Heart left ventricle (tissue), 16 donors: ENCODE results near the gene SPTBN1. TPM values are rescaled to one million over a fixed set of nuclear protein-coding genes. Genes with fewer than 3 reads are reported as not detected.

ENCODE experiments used
- ATAC-seq, 4 donors: fragments of 200-7000 bp; cut with Tn5 transposase; one replicate each; pipeline ENCODE4 v1.9.1; 2020 to 2022; ENCODE audit warnings: moderate library complexity in 4 of 4, mild to moderate bottlenecking in 3 of 4, moderate number of reproducible peaks in 1 of 4
- DNase-seq, 5 donors: peaks; one replicate each; pipeline ENCODE4 v3.0.0-alpha.2; 2020
- H3K27ac ChIP-seq, 12 donors: fragments of 200-600 bp; sonication (generic) in 4 of 12; one replicate each; pipeline versions ENCODE4 v1.5.0 to v1.8.0; 2016 to 2022; ENCODE audit warnings: mild to moderate bottlenecking in 2 of 12
- H3K27me3 ChIP-seq, 9 donors: fragments of 200-600 bp; sonication (generic) in 2 of 9; one replicate each; pipeline versions ENCODE4 v1.5.1 to v1.8.0; 2016 to 2022; ENCODE audit warnings: mild to moderate bottlenecking in 3 of 9
- H3K36me3 ChIP-seq, 9 donors: fragments of 200-600 bp; sonication (generic) in 2 of 9; one replicate each; pipeline versions ENCODE4 v1.5.0 to v1.8.0; 2018 to 2022; ENCODE audit warnings: mild to moderate bottlenecking in 2 of 9
- H3K4me1 ChIP-seq, 12 donors: fragments of 200-600 bp; sonication (generic) in 4 of 12; one replicate each; pipeline versions ENCODE4 v1.5.0 to v1.8.0; 2016 to 2022; ENCODE audit warnings: mild to moderate bottlenecking in 3 of 12
- H3K4me3 ChIP-seq, 12 donors: fragments of 200-600 bp; sonication (generic) in 4 of 12; one replicate each; pipeline versions ENCODE4 v1.5.0 to v1.8.0; 2017 to 2022; ENCODE audit warnings: mild to moderate bottlenecking in 9 of 12, moderate library complexity in 4 of 12
- H3K9me3 ChIP-seq, 12 donors: fragments of 200-600 bp; sonication (generic) in 4 of 12; one replicate each; pipeline versions ENCODE4 v1.5.0 to v1.8.0; 2016 to 2022; ENCODE audit warnings: mild to moderate bottlenecking in 1 of 12
- CTCF ChIP-seq, 12 donors: fragments of 200-600 bp; sonication (generic) in 4 of 12; IDR thresholded peaks; one replicate each; pipeline versions ENCODE4 v1.5.0 to v1.8.0; 2018 to 2022; ENCODE audit warnings: antibody characterized with exemption in 12 of 12, mild to moderate bottlenecking in 5 of 12
- POLR2A ChIP-seq, 2 donors: fragments of 450-650 bp; IDR thresholded peaks; one replicate each; pipeline ENCODE4 v1.6.1; 2017; ENCODE audit warnings: antibody characterized with exemption in 2 of 2, mild to moderate bottlenecking in 2 of 2, moderate library complexity in 2 of 2
- WGBS, 4 donors: extraction: QIAGEN DNeasy Blood & Tissue Kit in 2 of 4; methylation state at CpG; one replicate each; pipeline versions ENCODE4 v1.1.5 to v1.1.7; 2013 to 2018; 5-methylcytosine and 5-hydroxymethylcytosine counted together
- intact Hi-C, 10 donors: fragments of 100-400 bp; cut with DNase I; formaldehyde crosslinking; loops; one replicate each; pipeline versions ENCODE4 v1.11.1 to v1.14.2; 2022
- polyA plus RNA-seq, 2 donors: library from polyadenylated mRNA; stranded (reverse); fragments of 200-250 nt; gene quantifications; one replicate each; pipeline ENCODE4 v1.2.3, GENCODE V29; 2013
- total RNA-seq, 9 donors: library from RNA; depleted of rRNA in 2 of 9; stranded (reverse); fragments of >200 nt in 2 of 9; fragmentation: NEBNext Ultra II Directional in 3 of 9; extraction: Animal tissue kit (Norgen Biotek cat#: 25700) in 3 of 9; gene quantifications; one replicate each; pipeline versions ENCODE4 v1.1.0 to v1.2.4, GENCODE V29; 2016 to 2023
- donor health status: ischemic (EF 13 %, LVEDD 7.1; RV severe dilation, severe dysfunction).
- donor health status: healthy with polysubstance abuse.
- donor health status: DM: no; HTN: yes; CAD: no.
- donor health status: DM: no; HTN: no; CAD: no.
- donor health status: ischemic (EF 25% LVEDD 6.9; RV normal size, moderate dysfunction).
- donor health status: ischemic (EF 25% LVEDD 5.7; RV mildly dilated, moderate dysfunction).
- donor health status: healthy.
- donor health status: DM: yes; HTN: yes; CAD: no.
- donor health status: ischemic (EF 35%, LVEDD 5.7; RV mildly dilated, moderate dysfunction).
- donor health status: nonischemic (EF 11% LVEDD 7.7; RV severe dilation, severe dysfunction).
- donor health status: DM: yes; HTN: yes; CAD: no.
- donor health status: PGD.
- donor health status: ischemic (EF 29% LVEDD 5.4; RV normal size, mild dysfunction).
- donor health status: nonischemic (EF 23%, LVEDD 6.1; RV moderate dilation, normal function).

The SPTBN1 gene
- total and polyA plus RNA-seq, 11 donors = 124 to 659 (median 422) TPM

- 88 to 92% (median 90%) methylated on average over 4 of the region's 4 CpGs for WGBS, 4 donors
- Histone ChIP-seq H3K27me3 (no peaks in the 10 kb centered on the region), H3K4me3 (no peak overlapping the region), H3K27ac (peak overlapping the region in 10 of 12 donors; percentile 81 to 97 (median 91)), H3K4me1 (peaks cover 13 to 78% (median 48%) of the 10 kb centered on the region in 12 donors), H3K36me3 (peaks cover 0 to 52% (median 46%) of the 10 kb centered on the region in 9 donors), H3K9me3 (no peaks in the 10 kb centered on the region)
- intact Hi-C loops = no loop called here
- TF ChIP-seq POLR2A (IDR thresholded peaks at IDR 0.05) = no peak
- TF ChIP-seq CTCF (IDR thresholded peaks at IDR 0.05) = no peak
- ATAC-seq (no peak), DNase-seq (no peak)
Measured at GRCh38 chr2:54671875-54672589, 215.9 kb downstream of the SPTBN1 start.

- ATAC-seq = peak in 1 of 4 donors; percentile 7
- WGBS, 4 donors = 50 to 56% (median 54%) methylated on average over 12 of the region's 12 CpGs
- peak overlapping the region; percentile 81 to 97 (median 90) for H3K27ac ChIP-seq
Measured at GRCh38 chr2:54672590-54673456, 216.7 kb downstream of the SPTBN1 start.

GRCh38 chr2:54673501-54673998, 217.4 kb downstream of the SPTBN1 start:
- peaks cover 0 to 37% (median 31%) of the 10 kb centered on the region in 9 donors for H3K36me3 ChIP-seq
- 35 to 56% (median 45%) methylated on average over 15 to 16 of the region's 16 CpGs for WGBS, 4 donors
- H3K27me3 ChIP-seq = no peaks in the 10 kb centered on the region
- peaks cover 0 to 63% (median 39%) of the 10 kb centered on the region in 12 donors for H3K4me1 ChIP-seq
- intact Hi-C loops = no loop called here
- peak overlapping the region in 9 of 12 donors; percentile 3 to 38 (median 15) for H3K4me3 ChIP-seq
- no peaks in the 10 kb centered on the region for H3K9me3 ChIP-seq
- DNase-seq (peak; percentile 89 to 92 (median 90)), ATAC-seq (peak; percentile 79 to 89 (median 82))
- peak overlapping the region; percentile 81 to 97 (median 90) for H3K27ac ChIP-seq
- TF ChIP-seq POLR2A (IDR thresholded peaks at IDR 0.05) (no peak), CTCF (IDR thresholded peaks at IDR 0.05) (no peak)

More at GRCh38 chr2:54672590-54673456, 216.7 kb downstream of the SPTBN1 start:
- Histone ChIP-seq H3K4me1 (peaks cover 5 to 70% (median 42%) of the 10 kb centered on the region in 12 donors), H3K9me3 (no peaks in the 10 kb centered on the region), H3K27me3 (no peaks in the 10 kb centered on the region), H3K4me3 (peak overlapping the region in 7 of 12 donors; percentile 3 to 38 (median 23)), H3K36me3 (peaks cover 0 to 44% (median 38%) of the 10 kb centered on the region in 9 donors)
- no peak for DNase-seq
- intact Hi-C loops = no loop called here
- TF ChIP-seq POLR2A (IDR thresholded peaks at IDR 0.05) = no peak

GRCh38 chr2:54675281-54675680, 219.2 kb downstream of the SPTBN1 start:
- Histone ChIP-seq H3K27me3 (no peaks in the 10 kb centered on the region), H3K36me3 (peaks cover 0 to 20% (median 14%) of the 10 kb centered on the region in 9 donors), H3K9me3 (no peaks in the 10 kb centered on the region), H3K4me1 (peaks cover 0 to 53% (median 26%) of the 10 kb centered on the region in 12 donors), H3K27ac (peak overlapping the region in 3 of 12 donors; percentile 8 to 96 (median 44)), H3K4me3 (no peak overlapping the region)
- ATAC-seq (no peak), DNase-seq (no peak)
- TF ChIP-seq POLR2A (IDR thresholded peaks at IDR 0.05) (no peak), CTCF (IDR thresholded peaks at IDR 0.05) (no peak)
- 89 to 94% (median 89%) methylated on average over 8 of the region's 8 CpGs for whole genome bisulfite sequencing, 4 donors
- intact Hi-C loops = no loop called here
